WTC11 (cell line): ENCODE results near the gene EPN1. TPM values are rescaled to one million over a fixed set of nuclear protein-coding genes. Genes with fewer than 3 reads are reported as not detected.

Source experiments
- AFF4 ChIP-seq: sonication (generic); formaldehyde crosslinking; IDR thresholded peaks from 2 replicates; pipeline ENCODE4 v1.8.1; 2023; ENCODE audit warnings: mild to moderate bottlenecking, missing genetic modification reagents, borderline replicate concordance
- ARID4B ChIP-seq: sonication (generic); formaldehyde crosslinking; IDR thresholded peaks from 2 replicates; pipeline ENCODE4 v1.8.0; 2023; ENCODE audit warnings: missing genetic modification reagents, mild to moderate bottlenecking, borderline replicate concordance
- ATF6 ChIP-seq: sonication (generic); formaldehyde crosslinking; IDR thresholded peaks from 2 replicates; pipeline ENCODE4 v1.8.1; 2023; ENCODE audit warnings: mild to moderate bottlenecking, missing genetic modification reagents
- E2F1 ChIP-seq: sonication (generic); formaldehyde crosslinking; IDR thresholded peaks from 2 replicates; pipeline ENCODE4 v1.8.0; 2022; ENCODE audit warnings: mild to moderate bottlenecking, missing genetic modification reagents
- EMX1 ChIP-seq: fragments of 250-450 bp; sonication (Bioruptor Pico); IDR thresholded peaks from 2 replicates; pipeline ENCODE4 v1.8.0; 2021; ENCODE audit warnings: mild to moderate bottlenecking
- ERG ChIP-seq: fragments of 250-450 bp; sonication (Bioruptor Pico); IDR thresholded peaks from 2 replicates; pipeline ENCODE4 v1.8.0; 2021; ENCODE audit warnings: mild to moderate bottlenecking
- FOXK1 ChIP-seq: sonication (generic); formaldehyde crosslinking; IDR thresholded peaks from 2 replicates; pipeline ENCODE4 v1.8.0; 2022; ENCODE audit warnings: mild to moderate bottlenecking, moderate library complexity, missing genetic modification reagents
- HMGXB4 ChIP-seq: sonication (generic); formaldehyde crosslinking; IDR thresholded peaks from 2 replicates; pipeline ENCODE4 v1.8.1; 2023; ENCODE audit warnings: mild to moderate bottlenecking, moderate library complexity, missing genetic modification reagents
- NR3C1 ChIP-seq: sonication (generic); formaldehyde crosslinking; conservative IDR thresholded peaks from 2 replicates; pipeline ENCODE4 v1.8.1; 2023; ENCODE audit warnings: low read depth, mild to moderate bottlenecking, missing genetic modification reagents
- OVOL2 ChIP-seq: fragments of 250-450 bp; sonication (Bioruptor Pico); IDR thresholded peaks from 2 replicates; pipeline ENCODE4 v1.9.0; 2021; ENCODE audit warnings: mild to moderate bottlenecking, borderline replicate concordance
- PREB ChIP-seq: sonication (generic); formaldehyde crosslinking; IDR thresholded peaks from 2 replicates; pipeline ENCODE4 v1.8.1; 2022; ENCODE audit warnings: mild to moderate bottlenecking, missing genetic modification reagents, moderate library complexity, borderline replicate concordance
- RORB ChIP-seq: fragments of 250-450 bp; sonication (Bioruptor Pico); IDR thresholded peaks from 2 replicates; pipeline ENCODE4 v1.9.0; 2021; ENCODE audit warnings: mild to moderate bottlenecking
- TEAD4 ChIP-seq: sonication (generic); formaldehyde crosslinking; IDR thresholded peaks from 2 replicates; pipeline ENCODE4 v1.8.0; 2022; ENCODE audit warnings: mild to moderate bottlenecking, missing genetic modification reagents
- USF2 ChIP-seq: sonication (generic); formaldehyde crosslinking; IDR thresholded peaks from 2 replicates; pipeline ENCODE4 v1.8.1; 2023; ENCODE audit warnings: mild to moderate bottlenecking, missing genetic modification reagents, moderate library complexity
- ZNF219 ChIP-seq: sonication (generic); formaldehyde crosslinking; IDR thresholded peaks from 2 replicates; pipeline ENCODE4 v1.8.0; 2023; ENCODE audit warnings: missing genetic modification reagents, mild to moderate bottlenecking, borderline replicate concordance
- ZNF317 ChIP-seq: sonication (generic); formaldehyde crosslinking; IDR thresholded peaks from 2 replicates; pipeline ENCODE4 v1.8.1; 2023; ENCODE audit warnings: low read depth, mild to moderate bottlenecking, moderate library complexity, missing genetic modification reagents, borderline replicate concordance
- ZNF425 ChIP-seq: fragments of 250-450 bp; sonication (Bioruptor Pico); conservative IDR thresholded peaks from 2 replicates; pipeline ENCODE4 v1.9.0; 2021; ENCODE audit warnings: mild to moderate bottlenecking
- ZNF671 ChIP-seq: fragments of 250-450 bp; sonication (Bioruptor Pico); IDR thresholded peaks from 2 replicates; pipeline ENCODE4 v1.8.0; 2021; ENCODE audit warnings: mild to moderate bottlenecking
- total RNA-seq: library from RNA; stranded (reverse); gene quantifications from 3 replicates; pipeline ENCODE4 v1.2.3, GENCODE V29; 2021

The EPN1 gene
- total RNA-seq, 1 experiment from 2014 or later, result 234 TPM

GRCh38 chr19:55640043-55640576 lies 34.9 kb upstream of the EPN1 start (continued):
- TF ChIP-seq ARID4B (CRISPR knock-in tag) (peak; percentile 97), ATF6 (CRISPR knock-in tag) (no peak), ZNF671 (no peak), E2F1 (CRISPR knock-in tag) (peak; percentile 92), TEAD4 (CRISPR knock-in tag) (peak; percentile 94), AFF4 (no peak), RORB (CRISPR knock-in tag) (no peak), ZNF425 (CRISPR knock-in tag) (no peak), PREB (CRISPR knock-in tag) (no peak), ZNF317 (CRISPR knock-in tag) (no peak), OVOL2 (CRISPR knock-in tag) (no peak), ERG (CRISPR knock-in tag) (no peak), EMX1 (CRISPR knock-in tag) (no peak), ZNF219 (peak; percentile 95), FOXK1 (peak; percentile 92), USF2 (peak; percentile 69), HMGXB4 (peak; percentile 44), NR3C1 (no peak)
